ENCODE data around the gene TCN1.
"Not testable (repeated sequence)": the region's sequence is repeated elsewhere in the genome, so short reads cannot be mapped to it uniquely, and the experiment has no call there.

The TCN1 gene

GRCh38 chr11:59866397-59866796, at the start of gene TCN1:
Gene TCN1, minus strand, starts transcription at chr11:59866487. Its CDS starts 17 bp downstream, at chr11:59866470.
- no peak for DNase-seq (ENCODE audit: low spot score)

DNA sequence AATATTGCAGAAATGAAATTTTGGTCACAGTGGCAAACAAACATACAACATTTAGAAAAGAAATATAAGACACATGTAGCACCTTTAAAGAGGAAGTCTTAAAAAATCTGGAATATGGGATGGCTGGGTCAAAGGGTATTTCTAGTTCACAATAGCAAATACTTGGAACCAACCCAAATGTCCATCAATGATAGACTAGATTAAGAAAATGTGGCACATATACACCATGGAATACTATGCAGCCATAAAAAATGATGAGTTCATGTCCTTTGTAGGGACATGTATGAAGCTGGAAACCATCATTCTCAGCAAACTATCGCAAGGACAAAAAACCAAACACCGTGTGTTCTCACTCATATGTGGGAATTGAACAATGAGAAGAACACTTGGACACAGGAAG, 37.3 kb upstream of the TCN1 start:
- DNase-seq (ENCODE audit: low spot score): not testable (repeated sequence)

DNA sequence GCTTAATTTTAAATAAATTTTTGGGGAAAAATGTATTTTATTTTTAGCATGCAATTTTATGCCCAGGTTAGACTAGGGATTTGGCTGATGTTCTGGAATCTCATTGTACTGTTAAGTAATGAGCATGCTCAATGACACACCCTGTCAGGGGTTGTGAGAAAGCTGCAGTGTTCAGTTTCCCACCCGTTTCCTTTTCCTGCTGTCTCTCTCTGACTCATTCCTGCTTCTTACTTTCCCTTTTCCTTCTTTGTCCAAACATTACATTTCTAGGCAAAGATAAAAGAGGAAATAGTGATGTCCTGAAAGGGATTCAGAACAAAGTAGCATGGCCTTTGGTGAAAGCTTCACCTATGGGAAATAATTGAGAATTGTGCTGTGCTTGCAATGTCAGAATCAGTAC, 35.0 kb upstream of the TCN1 start:
- DNase-seq (ENCODE audit: low spot score): no peak

- no peak for DNase-seq (ENCODE audit: low spot score)
These were observed 34.3 kb upstream of the TCN1 start for GRCh38 chr11:59900366-59901126.

DNA sequence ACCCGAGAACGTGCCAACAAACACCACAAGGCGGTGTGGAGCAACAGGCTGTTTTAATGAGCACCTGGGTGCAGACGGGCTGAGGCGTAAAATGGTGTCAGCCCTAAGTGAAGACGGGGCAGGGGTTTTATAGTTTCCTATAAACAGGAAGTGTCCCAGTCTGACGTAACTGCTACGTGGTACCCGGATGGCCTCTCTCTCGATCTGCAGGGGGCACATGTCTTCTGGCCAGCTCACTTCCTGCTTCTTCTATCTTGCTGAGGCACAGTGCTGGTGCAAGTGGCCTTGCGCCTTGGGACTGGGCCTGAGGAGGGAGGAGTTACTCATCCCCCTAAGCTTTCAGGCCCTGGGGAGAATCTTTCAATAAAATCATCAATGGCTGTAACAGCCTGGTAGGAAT, 33.2 kb upstream of the TCN1 start:
- no peak for DNase-seq (ENCODE audit: low spot score)

DNA sequence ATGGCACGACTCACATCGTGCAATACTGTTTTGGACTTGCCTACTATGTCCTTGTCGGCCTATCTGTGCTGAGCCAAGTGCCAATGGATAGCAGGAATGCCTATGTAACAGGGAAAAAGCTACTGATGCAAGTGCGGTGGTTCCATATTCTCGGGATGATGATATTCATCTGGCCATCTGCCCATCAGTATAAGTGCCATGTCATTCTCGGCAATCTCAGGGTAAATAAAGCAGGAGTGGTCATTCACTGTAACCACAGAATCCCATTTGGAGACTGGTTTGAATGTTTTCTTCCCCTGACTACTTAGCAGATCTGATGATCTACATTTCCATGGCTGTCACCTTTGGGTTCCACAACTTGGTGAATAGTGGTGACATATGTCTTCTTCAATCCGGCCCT, 32.4 kb upstream of the TCN1 start:
- DNase-seq (ENCODE audit: low spot score): no peak

DNA sequence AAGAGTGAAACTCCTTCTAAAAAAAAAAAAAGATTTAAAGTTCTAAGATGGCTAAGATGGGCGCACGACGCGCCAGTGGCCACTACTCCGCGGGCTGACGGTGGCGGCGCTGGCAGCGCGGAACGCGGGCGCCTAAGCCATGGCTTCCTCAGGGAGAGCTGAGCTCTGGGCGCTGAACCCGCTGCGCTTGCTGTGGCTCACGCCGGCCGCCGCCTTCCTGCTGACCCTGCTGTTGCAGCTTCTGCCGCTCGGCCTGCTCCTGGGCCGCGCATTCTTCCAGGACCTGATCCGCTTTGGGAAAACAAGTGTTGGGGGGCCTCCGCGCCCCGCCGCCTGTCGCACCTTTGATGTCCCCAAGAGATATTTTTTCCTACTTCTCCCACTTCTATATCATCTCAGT, 31.8 kb upstream of the TCN1 start:
- no peak for DNase-seq (ENCODE audit: low spot score)

DNA sequence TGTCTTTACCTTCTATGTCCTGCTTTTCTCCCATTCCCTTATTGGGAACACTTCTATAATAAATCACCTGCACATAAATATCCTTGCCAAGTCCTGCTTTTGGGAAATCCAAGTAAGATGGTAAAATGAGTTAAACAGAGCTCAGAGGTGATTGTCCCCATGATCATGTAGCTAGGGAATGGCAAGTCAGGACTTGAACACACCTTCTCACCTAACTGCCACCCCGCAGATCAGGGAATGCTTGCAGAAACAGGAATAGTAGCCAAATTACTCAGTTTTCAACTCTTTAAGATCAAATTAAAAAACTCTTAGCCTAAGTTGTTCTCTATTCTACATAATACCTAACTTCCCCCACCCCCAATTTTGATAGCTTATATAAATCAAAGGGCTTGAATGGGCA, 28.3 kb upstream of the TCN1 start:
- no peak for DNase-seq (ENCODE audit: low spot score)

DNA sequence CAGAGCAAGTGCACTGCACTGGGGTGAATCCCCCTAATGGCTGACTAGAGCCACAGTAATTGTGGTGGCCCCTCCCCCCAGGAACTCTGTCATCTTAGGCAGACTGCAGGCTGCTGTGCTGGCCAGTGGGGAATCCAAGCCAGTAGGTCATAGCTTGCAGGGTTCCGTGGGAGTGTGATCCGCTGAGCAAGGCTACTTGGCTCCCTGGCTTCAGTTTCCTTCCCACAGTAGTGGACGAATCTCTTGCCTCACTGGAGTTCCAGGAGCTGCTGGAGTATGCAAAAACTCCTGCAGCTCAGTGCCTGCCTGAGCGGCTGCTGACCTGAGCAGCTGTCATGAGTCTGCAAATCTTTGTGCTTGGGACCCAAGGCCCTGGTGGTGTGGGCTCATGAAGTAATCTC, 25.5 kb upstream of the TCN1 start:
- DNase-seq (ENCODE audit: low spot score): no peak

DNA sequence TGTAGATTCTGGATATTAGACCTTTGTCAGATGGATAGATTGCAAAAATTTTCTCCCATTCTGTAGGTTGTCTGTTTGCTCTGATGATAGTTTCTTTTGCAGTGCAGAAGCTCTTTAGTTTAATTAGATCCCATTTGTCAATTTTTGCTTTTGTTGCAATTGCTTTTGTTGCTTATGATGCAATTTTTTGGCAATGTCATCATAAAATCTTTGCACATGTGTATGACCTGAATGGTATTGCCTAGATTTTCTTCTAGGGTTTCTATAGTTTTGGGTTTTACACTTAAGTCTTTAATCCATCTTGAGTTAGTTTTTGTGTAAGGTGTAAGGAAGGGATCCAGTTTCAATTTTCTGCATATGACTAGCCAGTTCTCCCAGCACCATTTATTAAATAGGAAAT, 20.9 kb upstream of the TCN1 start:
- not testable (repeated sequence) for DNase-seq (ENCODE audit: low spot score)

DNA sequence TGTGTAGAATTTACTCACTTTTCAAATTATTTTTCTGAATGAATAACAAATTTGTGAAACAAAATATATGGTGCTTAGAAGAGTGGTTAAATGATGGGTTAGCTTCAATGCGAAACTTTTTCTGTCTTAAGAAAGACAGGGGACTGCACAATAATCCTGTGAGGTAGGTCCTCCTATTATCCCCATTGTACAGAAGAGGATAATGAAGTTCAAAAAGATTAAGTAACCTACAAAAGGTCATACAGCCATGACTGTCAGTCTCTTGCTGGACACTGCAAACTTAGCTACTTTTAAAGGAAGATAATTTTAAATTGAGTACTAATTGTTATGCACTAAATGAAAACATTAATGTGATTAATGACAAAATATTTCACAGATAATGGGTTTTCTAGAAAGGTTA, 17.3 kb upstream of the TCN1 start:
- DNase-seq (ENCODE audit: low spot score): no peak

DNA sequence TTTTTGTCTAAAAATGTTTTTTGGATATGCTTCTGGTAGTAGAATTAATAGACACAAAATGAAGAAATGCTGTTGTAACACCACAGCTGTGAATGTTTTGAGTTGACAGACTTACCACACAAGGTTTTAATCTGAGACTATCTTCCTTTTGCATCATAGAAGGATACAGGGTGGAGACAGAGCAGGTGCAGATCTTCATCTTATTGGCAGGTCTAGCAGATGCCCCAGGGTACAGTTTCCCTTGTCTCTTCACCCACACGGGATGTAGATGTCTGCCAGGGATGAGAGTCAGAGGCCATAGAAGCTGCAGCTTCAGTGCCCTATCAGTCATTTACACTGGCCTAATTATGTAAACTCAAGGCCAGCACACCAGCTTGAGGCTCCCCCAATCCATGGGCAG, 13.3 kb upstream of the TCN1 start:
- no peak for DNase-seq (ENCODE audit: low spot score)

DNA sequence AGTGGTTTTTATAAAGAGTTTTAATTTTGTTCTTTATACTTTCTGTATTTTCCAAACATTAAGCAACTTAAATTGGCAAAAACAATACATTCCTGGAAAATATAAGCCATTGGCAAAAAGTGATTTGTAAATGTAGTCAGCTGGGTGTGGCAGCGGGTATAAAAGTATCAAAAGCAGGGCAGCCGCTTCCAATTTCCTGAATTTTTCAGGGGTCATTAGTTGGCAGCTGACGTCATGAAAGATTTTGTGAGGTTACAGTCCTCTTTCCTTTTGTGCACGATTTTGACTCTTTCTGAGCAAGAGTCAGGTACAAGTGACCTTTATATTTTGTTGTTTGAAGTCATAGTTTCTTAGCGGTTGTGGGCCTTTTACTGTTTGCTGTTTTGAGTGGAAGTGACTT, 12.3 kb upstream of the TCN1 start, which contains the start of gene OOSP3:
TSS of gene OOSP3 (plus strand) at position 208 of the 400 bp plus-strand sequence. CDS start at position 235, 27 bp downstream.
- DNase-seq (ENCODE audit: low spot score): no peak

GRCh38 chr11:59877784-59878183, 11.5 kb upstream of the TCN1 start:
- no peak for DNase-seq (ENCODE audit: low spot score)

DNA sequence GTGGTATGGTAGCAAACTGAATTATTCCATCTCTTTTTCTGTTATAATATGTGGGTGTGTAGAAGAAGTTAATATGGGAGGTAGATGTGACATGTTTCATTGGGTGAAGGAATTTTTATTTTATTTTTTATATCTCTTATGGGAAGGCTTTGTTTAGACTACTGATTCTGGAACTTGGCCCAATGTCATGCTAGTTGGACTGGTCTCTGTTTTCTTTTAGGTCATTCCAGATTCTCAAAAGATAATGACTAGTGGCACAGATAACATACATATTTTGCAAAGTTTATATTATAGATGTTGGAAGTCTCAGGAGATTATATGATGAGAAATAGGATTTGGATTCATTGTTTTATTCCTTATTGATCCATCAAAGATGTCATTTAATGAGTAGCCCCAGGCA, 11.0 kb upstream of the TCN1 start:
- DNase-seq (ENCODE audit: low spot score): no peak

GRCh38 chr11:59875856-59876519, 9.7 kb upstream of the TCN1 start:
- no peak for DNase-seq (ENCODE audit: low spot score)

DNA sequence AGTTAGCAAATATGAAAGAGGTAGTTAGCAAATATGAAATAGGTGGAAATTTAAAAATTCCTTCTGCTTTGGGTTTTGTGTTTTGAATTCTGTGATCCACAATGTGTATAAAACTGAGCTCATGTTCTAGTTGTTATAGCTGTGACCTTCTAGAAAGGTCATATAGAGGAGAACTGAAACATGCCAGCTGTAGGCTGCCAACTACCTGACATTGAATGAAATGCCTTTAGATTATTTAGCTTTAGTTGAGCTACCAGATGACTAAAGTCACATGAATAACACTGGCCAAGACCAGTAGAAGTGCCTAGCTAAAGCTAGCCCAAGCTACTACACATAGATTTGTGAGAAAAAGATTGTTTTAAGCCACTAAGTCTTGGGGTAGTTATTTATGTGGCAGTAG, 5.8 kb upstream of the TCN1 start:
- no peak for DNase-seq (ENCODE audit: low spot score)

GRCh38 chr11:59867946-59868345, 1.7 kb upstream of the TCN1 start:
- no peak for DNase-seq (ENCODE audit: low spot score)

- DNase-seq (ENCODE audit: low spot score): no peak
These were observed 549 bp upstream of the TCN1 start for GRCh38 chr11:59866836-59867235.

DNA sequence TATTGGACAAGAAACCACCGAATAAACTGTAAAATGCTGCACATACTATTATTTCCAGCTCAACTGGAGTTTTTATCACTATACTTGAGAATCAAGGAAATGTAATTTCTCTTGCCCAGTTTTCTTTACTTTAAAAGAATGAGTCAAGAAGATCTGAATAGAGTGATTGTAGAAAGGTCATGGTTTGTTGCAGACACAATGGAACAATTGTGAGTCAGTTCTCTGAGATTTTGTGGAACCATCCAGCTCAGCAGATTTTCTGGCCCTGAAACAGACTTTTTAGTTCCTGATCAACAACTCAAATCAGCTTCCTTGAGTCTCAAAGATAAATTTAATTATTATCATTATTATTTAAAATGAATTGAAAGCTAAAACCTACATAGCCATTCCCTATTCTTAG, 1.3 kb downstream of the TCN1 start:
- DNase-seq (ENCODE audit: low spot score): no peak

- DNase-seq (ENCODE audit: low spot score): no peak
These were observed 4.0 kb downstream of the TCN1 start for GRCh38 chr11:59862252-59862651.

- DNase-seq (ENCODE audit: low spot score): no peak
These were observed 6.6 kb downstream of the TCN1 start for GRCh38 chr11:59859673-59860072.
